Cardiac fibroblast (primary cell): Measurements from ENCODE around the gene TMUB2.
"Not testable (repeated sequence)": the region's sequence is repeated elsewhere in the genome, so short reads cannot be mapped to it uniquely, and the experiment has no call there.

Experiments
- DNase-seq, 2 donors: peaks; one replicate each; pipeline versions ENCODE4 v3.0.0 to v3.0.0-alpha.2; 2010; ENCODE audit warnings: low read depth in 2 of 2
- H3K4me3 ChIP-seq, 2 donors: replicated peaks in 1 of 2; 1 replicate in 1 of 2; 2 replicates in 1 of 2; pipeline ENCODE4 v1.5.1; 2011; ENCODE audit warnings: low read depth in 2 of 2, low read length in 2 of 2, mild to moderate bottlenecking in 2 of 2, moderate library complexity in 1 of 2
- TF ChIP-seq, protein P1 (sequence below): IDR thresholded peaks from one replicate; pipeline ENCODE4 v1.5.1; 2011; ENCODE audit warnings: low read depth, mild to moderate bottlenecking, low read length, inconsistent platforms

TMUB2 gene

DNA sequence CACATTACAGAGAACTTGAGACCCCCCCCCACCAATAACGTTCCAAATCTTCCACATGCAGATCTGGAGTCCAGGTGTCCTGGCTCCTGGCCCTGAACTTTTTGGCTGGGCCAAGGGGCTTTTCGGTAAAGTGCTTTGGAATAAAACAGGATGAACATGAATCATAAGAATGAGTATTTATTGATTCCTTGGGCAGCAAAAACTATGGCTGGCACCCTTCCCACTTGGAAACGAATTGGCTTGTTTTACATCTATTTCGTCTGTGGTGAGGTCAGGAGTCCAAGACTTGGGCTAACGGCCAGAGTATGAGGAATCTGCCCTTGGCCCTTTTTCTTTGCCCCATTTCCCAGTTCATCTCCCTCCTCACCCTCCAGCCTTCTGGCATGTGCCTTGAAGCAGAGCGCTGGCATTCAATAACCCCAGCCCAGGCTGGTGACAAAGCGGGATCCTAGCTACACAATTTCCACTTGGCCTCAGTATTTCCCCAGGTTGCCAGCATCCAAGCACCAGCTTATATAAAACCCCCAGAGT, 36.8 kb downstream of the TMUB2 start:
- TF ChIP-seq, protein P1, sequence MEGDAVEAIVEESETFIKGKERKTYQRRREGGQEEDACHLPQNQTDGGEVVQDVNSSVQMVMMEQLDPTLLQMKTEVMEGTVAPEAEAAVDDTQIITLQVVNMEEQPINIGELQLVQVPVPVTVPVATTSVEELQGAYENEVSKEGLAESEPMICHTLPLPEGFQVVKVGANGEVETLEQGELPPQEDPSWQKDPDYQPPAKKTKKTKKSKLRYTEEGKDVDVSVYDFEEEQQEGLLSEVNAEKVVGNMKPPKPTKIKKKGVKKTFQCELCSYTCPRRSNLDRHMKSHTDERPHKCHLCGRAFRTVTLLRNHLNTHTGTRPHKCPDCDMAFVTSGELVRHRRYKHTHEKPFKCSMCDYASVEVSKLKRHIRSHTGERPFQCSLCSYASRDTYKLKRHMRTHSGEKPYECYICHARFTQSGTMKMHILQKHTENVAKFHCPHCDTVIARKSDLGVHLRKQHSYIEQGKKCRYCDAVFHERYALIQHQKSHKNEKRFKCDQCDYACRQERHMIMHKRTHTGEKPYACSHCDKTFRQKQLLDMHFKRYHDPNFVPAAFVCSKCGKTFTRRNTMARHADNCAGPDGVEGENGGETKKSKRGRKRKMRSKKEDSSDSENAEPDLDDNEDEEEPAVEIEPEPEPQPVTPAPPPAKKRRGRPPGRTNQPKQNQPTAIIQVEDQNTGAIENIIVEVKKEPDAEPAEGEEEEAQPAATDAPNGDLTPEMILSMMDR, result no peak
- peak; percentile 76 to 78 for DNase-seq
- no peak overlapping the region for H3K4me3 ChIP-seq

DNA sequence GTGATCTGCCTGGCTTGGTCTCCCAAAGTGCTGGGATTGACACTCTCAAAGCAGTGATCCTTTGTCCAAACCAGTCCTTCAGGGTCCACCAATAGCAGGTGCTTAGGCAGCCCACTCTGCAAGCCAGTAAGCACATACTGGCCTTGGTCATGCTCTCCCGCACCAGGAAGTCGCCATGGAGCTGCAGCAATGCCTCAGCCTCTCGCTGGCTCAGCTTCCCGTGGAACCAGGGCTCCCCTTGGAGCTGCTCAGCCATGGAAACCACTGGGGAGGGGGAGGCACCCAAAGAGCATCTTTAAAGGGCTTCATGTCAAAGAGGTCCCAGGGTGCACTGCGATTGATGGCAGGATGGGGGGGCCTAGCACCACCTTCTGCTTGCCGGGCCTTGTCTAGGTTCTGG, 42.3 kb downstream of the TMUB2 start:
- TF ChIP-seq, protein P1, result no peak
- no peak for DNase-seq
- no peak overlapping the region for H3K4me3 ChIP-seq

DNA sequence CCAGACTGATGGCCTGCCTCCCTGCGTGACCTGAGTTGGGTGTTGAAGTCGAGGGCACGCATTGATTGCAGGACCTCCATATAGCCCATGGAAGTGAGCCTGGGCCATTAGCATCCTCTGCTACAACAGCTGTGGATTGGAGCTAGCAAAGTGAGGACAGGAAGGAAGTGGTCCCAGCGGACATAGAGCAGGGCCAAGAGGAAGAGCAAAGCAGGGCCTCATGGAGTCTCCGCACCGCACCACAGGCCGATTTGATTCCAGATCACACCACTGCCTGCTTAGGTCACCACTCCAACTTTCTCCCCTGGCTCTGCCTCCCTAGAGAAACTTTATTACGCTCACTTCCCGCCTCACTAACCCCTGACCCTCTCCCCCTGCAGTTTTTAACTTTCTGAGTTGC, 43.4 kb downstream of the TMUB2 start:
- TF ChIP-seq, protein P1, result no peak
- no peak for DNase-seq
- H3K4me3 ChIP-seq, result no peak overlapping the region

DNA sequence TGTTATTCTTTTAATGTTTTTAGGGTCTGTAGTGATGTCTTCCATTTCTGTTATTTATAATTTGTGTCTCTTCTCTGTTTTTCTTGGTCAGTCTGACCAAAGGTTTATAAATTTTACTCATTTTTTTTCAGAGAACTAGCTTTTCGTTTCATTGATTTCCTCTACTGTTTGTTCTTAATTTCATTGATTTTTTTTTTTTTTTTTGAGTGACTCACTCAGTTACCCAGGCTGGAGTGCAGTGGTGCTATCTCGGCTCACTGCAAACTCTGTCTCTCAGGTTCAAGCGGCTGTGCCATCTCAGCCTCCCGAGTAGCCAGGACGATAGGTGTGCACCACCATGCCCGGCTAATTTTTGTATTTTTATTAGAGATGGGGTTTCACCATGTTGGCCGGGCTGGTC, 45.3 kb downstream of the TMUB2 start:
- TF ChIP-seq, protein P1, result no peak
- no peak overlapping the region for H3K4me3 ChIP-seq
- DNase-seq, result no peak

DNA sequence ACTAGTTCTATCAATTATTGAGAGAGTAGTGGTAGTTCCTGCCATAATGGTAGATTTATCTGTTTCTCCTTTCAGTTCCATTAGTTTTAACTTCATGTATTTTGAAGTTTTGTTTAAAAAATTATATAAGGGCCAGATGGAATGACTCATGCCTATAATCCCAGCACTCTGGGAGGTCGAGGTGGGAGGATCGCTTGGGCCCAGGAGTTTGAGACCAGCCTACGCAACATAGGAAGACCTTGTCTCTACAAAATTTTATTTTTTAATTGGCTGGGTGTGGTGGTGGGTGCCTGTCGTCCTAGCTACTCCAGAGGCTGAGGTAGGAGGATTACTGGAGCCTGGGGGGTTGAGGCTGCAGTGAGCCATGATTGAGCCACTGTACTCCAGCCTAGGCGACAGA, 46.8 kb downstream of the TMUB2 start:
- no peak for DNase-seq
- H3K4me3 ChIP-seq, result no peak overlapping the region
- TF ChIP-seq, protein P1, result no peak

DNA sequence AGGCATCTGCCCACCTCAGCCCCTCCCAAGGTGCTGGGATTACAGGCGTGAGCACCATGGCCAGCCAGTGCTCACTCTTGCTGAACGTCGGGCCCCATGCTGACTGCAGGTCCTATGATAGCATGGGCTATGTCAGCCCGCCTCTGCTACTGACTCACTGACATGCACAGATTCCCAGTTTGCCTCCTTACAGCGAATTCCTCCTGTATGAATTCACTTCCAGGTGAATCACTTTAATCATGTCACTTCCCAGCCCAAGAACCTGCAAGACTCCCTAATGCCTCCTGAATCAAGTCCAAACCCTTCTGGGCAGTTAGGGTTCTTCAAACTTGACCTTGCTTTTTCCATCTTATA, 48.8 kb downstream of the TMUB2 start:
- H3K4me3 ChIP-seq, result no peak overlapping the region
- TF ChIP-seq, protein P1, result no peak
- DNase-seq, result peak in 1 of 2 donors; percentile 70

DNA sequence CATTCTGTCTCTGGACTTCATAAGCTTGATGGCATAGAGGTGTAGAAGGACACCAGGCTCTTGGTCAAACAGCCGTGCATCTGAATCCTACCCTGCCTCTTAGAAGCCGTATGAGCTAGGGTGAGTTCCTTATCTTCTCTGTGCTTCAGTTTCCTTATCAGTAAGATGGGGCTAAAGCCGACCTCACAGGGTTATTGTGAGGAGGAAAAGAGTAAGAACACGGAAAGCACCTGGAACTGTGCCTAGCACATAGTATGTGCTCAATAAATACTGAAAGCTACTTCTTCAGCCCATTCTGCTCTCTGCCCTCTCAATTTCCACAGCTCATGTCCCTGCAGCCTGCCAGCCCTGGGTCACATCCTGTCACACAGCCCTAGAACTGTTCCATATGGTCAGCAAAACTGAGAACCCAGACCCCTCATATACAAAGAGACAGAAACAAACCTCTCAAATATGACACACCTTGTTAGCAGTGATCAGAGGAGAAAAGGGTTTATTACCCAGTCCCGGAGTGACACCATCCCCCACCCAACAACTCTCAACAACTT, 49.7 kb downstream of the TMUB2 start:
- TF ChIP-seq, protein P1, result no peak
- no peak for DNase-seq
- no peak overlapping the region for H3K4me3 ChIP-seq

DNA sequence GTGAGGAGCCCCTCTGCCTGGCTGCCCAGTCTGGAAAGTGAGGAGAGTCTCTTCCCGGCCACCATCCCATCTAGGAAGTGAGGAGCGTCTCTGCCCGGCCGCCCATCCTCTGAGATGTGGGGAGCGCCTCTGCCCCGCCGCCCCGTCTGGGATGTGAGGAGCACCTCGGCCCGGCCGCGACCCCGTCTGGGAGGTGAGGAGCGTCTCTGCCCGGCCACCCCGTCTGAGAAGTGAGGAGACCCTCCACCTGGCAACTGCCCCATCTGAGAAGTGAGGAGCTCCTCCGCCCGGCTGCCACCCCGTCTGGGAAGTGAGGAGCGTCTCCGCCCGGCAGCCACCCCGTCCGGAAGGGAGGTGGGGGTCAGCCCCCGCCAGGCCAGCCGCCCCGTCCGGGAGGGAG, 51.1 kb downstream of the TMUB2 start:
- DNase-seq, H3K4me3 ChIP-seq: not testable (repeated sequence)
